NCI-H1417 treated with DMSO at 0.1 percent for 48 hours (cell line): ENCODE data around the gene METTL16.

Source experiments
- DNase-seq: peaks from one replicate; lab custom pipeline; 2025; lab: John Stamatoyannopoulos, UW

The METTL16 gene

GRCh38 chr17:2414446-2415064 is 97.1 kb downstream of the METTL16 start:
- DNase-seq = no peak

DNA sequence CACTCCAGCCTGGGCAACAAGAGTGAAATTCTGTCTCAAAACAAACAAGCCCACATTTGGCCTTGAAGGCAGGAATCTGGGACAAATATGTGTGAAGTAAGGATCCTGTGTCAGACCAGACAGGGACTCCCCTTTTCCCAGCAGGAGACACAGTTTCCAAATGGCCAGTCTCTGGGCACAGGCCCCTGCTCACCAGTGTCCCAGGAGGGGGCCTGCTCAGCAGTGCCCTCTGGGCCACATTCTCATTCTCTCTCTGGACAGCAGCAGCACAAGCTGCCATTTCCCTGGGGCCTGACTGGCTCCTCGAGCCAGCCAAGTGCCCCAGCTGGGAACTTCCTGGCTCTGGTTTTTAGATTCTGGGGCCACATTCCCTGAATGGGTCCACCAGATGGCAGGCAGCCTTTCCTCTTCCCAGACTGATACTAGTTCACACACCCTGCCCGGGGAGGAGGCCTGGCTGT is 99.1 kb downstream of the METTL16 start:
- DNase-seq = no peak

DNA sequence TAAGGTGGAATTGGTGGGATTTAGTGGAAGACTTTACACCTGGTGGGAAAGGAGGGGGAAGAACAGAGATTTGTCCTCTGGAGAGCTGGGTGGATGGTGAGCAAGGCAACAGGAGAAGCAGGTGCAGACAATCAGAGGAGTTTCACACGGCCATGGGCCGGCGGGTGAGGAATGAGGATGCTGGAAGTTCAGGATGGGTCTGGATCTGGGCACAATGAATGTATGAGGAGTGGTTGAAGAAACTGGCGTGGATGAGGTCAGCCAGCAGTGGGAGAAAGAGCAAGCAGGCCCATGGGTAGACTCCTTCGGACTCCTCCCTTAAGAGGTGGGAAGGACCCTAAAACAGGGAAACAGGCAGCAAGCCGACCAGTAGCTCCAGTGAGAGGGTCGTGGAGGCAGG is 100.7 kb downstream of the METTL16 start:
- no peak for DNase-seq

DNA sequence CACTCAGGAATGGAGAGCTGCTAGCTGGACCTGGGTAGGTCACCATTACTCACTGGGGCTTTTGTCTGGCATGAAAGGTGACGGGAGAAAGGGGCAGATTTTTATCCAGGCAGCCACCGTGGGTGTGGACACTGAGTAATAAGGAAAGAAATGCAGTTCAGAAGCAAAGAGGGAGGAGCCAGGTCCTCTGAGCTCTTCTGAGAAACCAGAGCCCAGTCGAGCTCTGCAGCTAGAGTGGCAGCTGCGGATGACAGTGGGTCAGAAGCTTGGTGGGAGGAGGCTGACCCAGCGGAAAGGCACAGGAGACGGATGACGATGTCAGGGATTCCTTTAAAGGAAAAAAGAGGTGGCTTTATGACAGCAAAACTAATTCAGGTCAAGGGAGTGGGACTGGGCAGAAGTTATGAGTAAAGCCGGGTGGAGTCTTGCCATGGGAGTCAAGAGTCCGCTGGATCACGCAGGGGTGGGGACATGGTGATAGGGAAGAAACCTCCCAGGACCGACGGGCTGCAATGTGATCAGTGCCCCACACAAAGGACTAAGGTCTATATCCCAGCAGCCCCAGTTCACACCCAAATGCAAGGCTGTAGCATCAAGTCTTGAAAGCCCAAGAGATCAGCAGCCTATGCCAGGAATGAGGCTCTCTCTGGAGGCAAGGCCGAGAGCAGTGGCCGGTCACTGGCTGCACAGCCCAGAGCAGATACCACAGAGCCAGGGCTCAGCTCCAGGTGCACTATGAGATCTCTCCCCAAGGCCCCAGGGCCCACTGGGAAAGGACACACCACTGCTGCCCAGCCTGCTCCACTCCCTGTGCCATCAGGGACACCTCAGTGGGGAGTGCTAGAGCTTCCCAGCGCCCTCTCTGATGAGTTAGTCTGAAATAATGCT is 104.5 kb downstream of the METTL16 start:
- DNase-seq = no peak

GRCh38 chr17:2406271-2406902 is 105.3 kb downstream of the METTL16 start:
- DNase-seq = no peak

- DNase-seq = no peak
Measured at GRCh38 chr17:2405247-2405926, 106.3 kb downstream of the METTL16 start.

- DNase-seq = no peak
Measured at GRCh38 chr17:2403044-2403443, 108.6 kb downstream of the METTL16 start.

DNA sequence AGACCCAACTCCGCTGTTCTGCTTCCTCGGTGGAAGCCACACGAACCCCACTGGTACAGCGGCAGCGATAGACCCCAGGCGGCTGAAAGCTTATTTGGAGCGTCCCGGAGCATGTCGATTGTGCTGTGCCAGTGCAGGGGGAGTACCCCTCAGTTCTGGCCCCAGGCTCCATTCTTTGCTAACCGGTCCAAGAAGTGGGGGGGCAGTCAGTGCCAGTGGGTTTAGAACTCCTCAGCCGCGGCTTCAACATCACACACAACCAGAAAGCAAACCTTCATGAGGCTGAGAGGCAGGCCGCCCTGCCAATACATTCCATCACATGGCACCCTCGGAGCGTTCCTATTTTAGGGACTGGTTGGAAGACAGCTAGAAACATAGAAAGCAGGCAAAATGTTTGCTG is 109.1 kb downstream of the METTL16 start:
- DNase-seq = no peak

GRCh38 chr17:2401426-2402221 is 110.1 kb downstream of the METTL16 start:
- peak; percentile 74 for DNase-seq

DNA sequence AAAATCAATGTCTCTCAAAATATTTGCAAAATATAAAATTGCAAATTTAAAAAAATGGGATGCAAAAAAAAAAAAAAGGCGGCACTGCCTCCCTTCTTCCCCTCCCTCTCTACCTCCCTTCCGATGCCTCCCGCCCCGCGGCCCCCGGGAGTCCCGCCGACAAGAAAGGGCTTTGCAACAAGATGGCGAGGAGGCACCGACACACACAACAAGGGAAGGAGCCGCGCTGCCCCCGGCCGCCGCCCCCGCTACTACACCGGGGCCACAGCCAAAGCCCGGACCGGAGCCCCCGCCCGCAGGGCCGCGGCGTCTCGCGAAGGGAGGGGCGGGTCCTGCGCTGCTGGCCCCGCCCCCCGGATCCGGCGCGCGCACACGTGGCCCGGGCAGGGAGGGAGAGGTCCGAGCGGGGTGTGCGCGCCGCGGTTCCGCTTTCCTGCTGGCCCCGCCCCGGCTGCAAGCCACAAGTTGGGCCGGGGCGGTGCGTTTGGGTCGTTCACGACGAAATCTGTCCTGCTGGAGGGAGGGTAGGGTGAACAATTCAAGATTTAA is 110.7 kb downstream of the METTL16 start, which contains the start of gene MNT:
Gene MNT (minus strand): TSS at position 184 of the 549 bp plus-strand sequence. CDS start 348 bp downstream, outside the sequence.
- peak; percentile 46 for DNase-seq

DNA sequence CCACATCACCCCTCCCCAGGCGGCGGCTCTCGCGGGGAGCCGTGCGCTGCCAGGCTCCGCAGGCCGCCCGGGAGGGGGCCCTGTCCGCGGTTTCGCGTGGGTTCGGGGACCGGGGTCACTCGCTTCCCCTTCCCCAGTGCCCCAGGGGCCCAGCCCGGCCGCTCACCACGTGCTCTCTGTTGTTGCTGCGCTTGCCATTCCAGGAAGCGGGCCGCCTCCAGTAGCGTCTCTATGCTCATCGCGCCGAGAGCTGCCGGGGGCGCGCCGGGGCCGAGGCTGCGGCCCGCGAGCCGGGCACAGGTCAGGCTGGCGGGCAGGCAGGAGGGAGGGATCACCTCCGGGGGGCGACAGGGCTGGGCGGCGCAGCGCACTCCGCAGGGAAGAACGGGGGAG is 111.2 kb downstream of the METTL16 start:
- no peak for DNase-seq

- DNase-seq = peak; percentile 42
Measured at GRCh38 chr17:2399572-2400473, 111.9 kb downstream of the METTL16 start.

GRCh38 chr17:2398655-2399571 is 112.8 kb downstream of the METTL16 start:
- DNase-seq = no peak

GRCh38 chr17:2398182-2398581 is 113.5 kb downstream of the METTL16 start:
- no peak for DNase-seq

DNA sequence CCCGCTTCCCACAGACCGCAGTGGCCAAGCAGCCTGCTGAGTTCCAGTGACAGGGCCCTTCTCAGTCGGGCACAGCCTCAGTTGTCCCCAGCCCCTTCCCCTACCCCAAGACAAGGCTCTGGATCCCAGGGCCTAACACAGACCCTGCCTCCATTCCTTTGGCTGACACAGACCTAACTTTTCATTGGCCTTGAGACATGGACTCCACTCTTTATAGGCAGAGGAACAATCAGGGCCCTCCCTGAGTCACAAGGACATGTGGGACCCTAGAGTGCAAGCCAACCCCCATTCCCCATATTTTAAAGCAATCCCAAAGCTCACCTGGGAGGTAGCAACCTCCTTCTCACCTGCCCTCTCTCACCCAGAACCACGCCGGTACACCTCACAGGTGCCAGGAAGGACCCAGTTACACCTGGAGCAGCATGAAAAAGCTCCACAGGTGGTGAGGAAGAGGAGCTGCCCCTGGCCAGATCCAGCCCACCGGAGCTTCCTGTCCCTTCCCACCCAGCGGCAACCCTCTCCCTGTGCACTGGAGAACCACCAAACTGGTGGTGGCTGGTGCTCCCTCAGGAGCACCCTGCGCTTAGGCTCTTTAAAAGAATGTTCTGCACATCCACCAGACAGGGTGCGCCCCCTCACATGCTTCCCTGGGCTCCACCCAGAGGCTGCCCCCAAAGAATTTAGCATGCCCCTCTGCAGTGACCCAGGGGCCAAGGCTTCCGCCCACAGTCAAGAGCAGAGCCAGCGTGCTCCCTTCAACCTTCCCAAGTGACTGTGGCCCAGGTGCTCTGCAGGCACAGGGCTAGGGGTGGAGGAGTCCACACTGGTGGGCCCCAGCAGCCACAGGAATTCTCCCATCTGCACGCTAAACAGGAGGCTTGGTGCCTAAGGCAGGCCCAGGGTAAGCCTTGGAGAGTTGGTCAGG is 114.2 kb downstream of the METTL16 start:
- no peak for DNase-seq

GRCh38 chr17:2396568-2397246 is 115.0 kb downstream of the METTL16 start:
- no peak for DNase-seq

DNA sequence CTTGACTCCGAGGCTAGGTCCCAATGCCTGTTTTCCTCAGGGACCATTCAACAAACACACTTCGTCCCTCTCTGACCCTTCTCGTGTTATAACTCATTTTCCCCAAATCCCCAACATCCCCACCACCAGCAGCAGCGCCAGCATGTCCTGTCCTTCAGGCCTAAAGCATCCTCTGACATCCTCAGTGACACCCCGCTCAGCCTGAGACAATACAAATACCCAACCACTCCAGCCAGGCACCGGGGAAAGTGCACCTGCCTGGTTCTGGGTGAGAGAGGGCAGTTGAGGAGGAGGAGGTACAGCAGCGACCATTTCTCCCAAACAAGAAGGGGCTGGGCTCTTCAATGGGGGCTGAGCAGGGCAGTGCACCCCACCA is 115.5 kb downstream of the METTL16 start:
- DNase-seq = no peak
